B cell (primary cell): ENCODE results near the gene ANKFY1. TPM values are rescaled to one million over a fixed set of nuclear protein-coding genes. Genes with fewer than 3 reads are reported as not detected.

Experiments
- ATAC-seq: fragments of 200-7000 bp; cut with Tn5 transposase; one replicate; pipeline ENCODE4 v1.10.0; 2021; ENCODE audit warnings: low read depth, mild to moderate bottlenecking, moderate number of reproducible peaks, moderate library complexity
- CTCF ChIA-PET: fragments of 350-600 bp; sonication (Branson Sonifier 250); formaldehyde crosslinking; loops from one replicate; lab custom pipeline; 2021; ENCODE audit warnings: antibody characterized with exemption, inconsistent platforms; lab: Charles Lee
- POLR2A ChIA-PET: fragments of 350-600 bp; sonication (Branson Sonifier 250); formaldehyde crosslinking; loops from one replicate; lab custom pipeline; 2021; ENCODE audit warnings: antibody characterized with exemption; lab: Charles Lee
- DNase-seq: peaks from one replicate; pipeline ENCODE4 v3.0.0; 2013
- H2AFZ ChIP-seq: 2 replicates; pipeline ENCODE4 v1.6.1; 2012; ENCODE audit warnings: mild to moderate bottlenecking, low read depth, low read length; ENCODE audit not compliant: insufficient read depth, poor library complexity, severe bottlenecking
- H3K27ac ChIP-seq, 2 donors: 1 replicate in 1 of 2; 2 replicates in 1 of 2; pipeline ENCODE4 v1.5.1; 2012 to 2013; ENCODE audit warnings: low read length in 2 of 2, mild to moderate bottlenecking in 2 of 2, moderate library complexity in 1 of 2
- H3K27me3 ChIP-seq, 4 experiments: fragments of 200-600 bp in 1 of 4; sonication (generic) in 1 of 4; replicated peaks in 1 of 4; 1 replicate in 2 of 4; 2 replicates in 2 of 4; pipeline versions ENCODE4 v1.6.1 to v1.7.0; 2013 to 2016; ENCODE audit warnings: low read length in 3 of 4, mild to moderate bottlenecking in 2 of 4, mixed read lengths in 1 of 4, moderate library complexity in 1 of 4; ENCODE audit not compliant: insufficient read depth in 4 of 4, control insufficient read depth in 3 of 4; ENCODE audit errors: control extremely low read depth in 1 of 4
- H3K36me3 ChIP-seq, 2 experiments: replicated peaks in 1 of 2; 1 replicate in 1 of 2; 2 replicates in 1 of 2; pipeline versions ENCODE4 v1.6.1 to v1.7.1; 2013; ENCODE audit warnings: low read length in 1 of 2; ENCODE audit not compliant: insufficient read depth in 2 of 2, control insufficient read depth in 1 of 2; ENCODE audit errors: control extremely low read depth in 1 of 2, extremely low read depth in 1 of 2
- H3K4me1 ChIP-seq, 2 donors: fragments of 200-600 bp in 1 of 2; sonication (generic) in 1 of 2; 1 replicate in 1 of 2; 2 replicates in 1 of 2; pipeline versions ENCODE4 v1.5.1 to v1.6.1; 2013 to 2017; ENCODE audit warnings: low read length in 2 of 2; ENCODE audit not compliant: control insufficient read depth in 2 of 2, insufficient read depth in 2 of 2
- H3K4me2 ChIP-seq: replicated peaks from 2 replicates; pipeline ENCODE3; 2012; ENCODE audit warnings: mild to moderate bottlenecking, low read depth, low read length; ENCODE audit not compliant: poor library complexity, severe bottlenecking
- H3K4me3 ChIP-seq, 5 experiments: fragments of 200-600 bp in 1 of 5; sonication (generic) in 1 of 5; 1 replicate in 3 of 5; 2 replicates in 2 of 5; pipeline versions ENCODE4 v1.5.1 to v1.7.0; 2011 to 2016; ENCODE audit warnings: low read length in 4 of 5, mild to moderate bottlenecking in 4 of 5, low read depth in 2 of 5, control low read depth in 1 of 5, moderate library complexity in 1 of 5; ENCODE audit not compliant: insufficient read depth in 1 of 5; ENCODE audit errors: control extremely low read depth in 1 of 5, extremely low read depth in 1 of 5
- H3K79me2 ChIP-seq: fragments of 200-600 bp; sonication (generic); one replicate; pipeline ENCODE4 v1.6.0; 2016; ENCODE audit warnings: low read length; ENCODE audit not compliant: control insufficient read depth, insufficient read depth
- H3K9ac ChIP-seq: fragments of 200-600 bp; sonication (generic); 2 replicates; pipeline ENCODE4 v1.6.1; 2017; ENCODE audit warnings: mild to moderate bottlenecking, low read length, moderate library complexity
- H3K9me3 ChIP-seq, 3 donors: one replicate each; pipeline versions ENCODE4 v1.6.1 to v1.7.1; 2013; ENCODE audit warnings: low read length in 2 of 3; ENCODE audit not compliant: control insufficient read depth in 2 of 3, insufficient read depth in 1 of 3; ENCODE audit errors: control extremely low read depth in 1 of 3
- H4K20me1 ChIP-seq: 2 replicates; pipeline ENCODE4 v1.6.0; 2012; ENCODE audit warnings: mild to moderate bottlenecking, low read length; ENCODE audit not compliant: insufficient read depth, control insufficient read depth, poor library complexity, severe bottlenecking
- H3K27ac Mint-ChIP-seq: one replicate; pipeline ENCODE4 v1.8.0; 2021; ENCODE audit warnings: mixed read lengths
- H3K27me3 Mint-ChIP-seq: one replicate; pipeline ENCODE4 v1.8.0; 2021; ENCODE audit warnings: mixed read lengths
- H3K4me1 Mint-ChIP-seq: one replicate; pipeline ENCODE4 v1.8.0; 2021; ENCODE audit warnings: mixed read lengths
- H3K4me3 Mint-ChIP-seq: one replicate; pipeline ENCODE4 v1.8.0; 2021; ENCODE audit warnings: mixed read lengths
- H3K9me3 Mint-ChIP-seq: one replicate; pipeline ENCODE4 v1.8.0; 2022; ENCODE audit warnings: mixed read lengths; ENCODE audit not compliant: insufficient read depth
- CTCF ChIP-seq: fragments of 200-600 bp; IDR thresholded peaks from one replicate; pipeline ENCODE4 v1.8.0; 2022; ENCODE audit warnings: antibody characterized with exemption, mild to moderate bottlenecking
- EZH2 ChIP-seq: IDR thresholded peaks from 2 replicates; pipeline ENCODE4 v1.6.1; 2012; ENCODE audit warnings: borderline replicate concordance, low read depth, mild to moderate bottlenecking, moderate library complexity, low read length; ENCODE audit not compliant: insufficient read depth, poor library complexity, severe bottlenecking
- WGBS: methylation state at CpG from one replicate; pipeline ENCODE4 v1.1.5; 2013; ENCODE audit warnings: missing lambda C conversion rate; ENCODE audit not compliant: insufficient coverage; 5-methylcytosine and 5-hydroxymethylcytosine counted together
- intact Hi-C: fragments of 100-400 bp; cut with micrococcal nuclease; formaldehyde crosslinking; loops from one replicate; pipeline ENCODE4 v1.10.0; 2022
- polyA plus RNA-seq: library from polyadenylated mRNA; depleted of rRNA; stranded (reverse); fragments of >200 nt; gene quantifications from 2 replicates; pipeline ENCODE4 v1.2.3, GENCODE V29; 2012
- total RNA-seq, 2 donors: library from RNA; stranded (reverse); fragments of 120-200 nt in 1 of 2; gene quantifications; 1 replicate in 1 of 2; 2 replicates in 1 of 2; pipeline versions ENCODE4 v1.2.3 to v1.2.4, GENCODE V29; 2013 to 2022

ANKFY1 gene
- total and polyA plus RNA-seq, 2 donors (not counting 1 experiment from before 2014, with no cell fraction given), result 23.1 to 63.9 TPM

GRCh38 chr17:4155980-4156620, 107.7 kb downstream of the ANKFY1 start:
- Mint-ChIP-seq H3K4me3 (no peak overlapping the region), H3K27ac (no peak overlapping the region), H3K4me1 (no peaks in the 10 kb centered on the region), H3K9me3 (no peaks in the 10 kb centered on the region), H3K27me3 (no peaks in the 10 kb centered on the region)
- no peak overlapping the region for H3K27ac ChIP-seq
- WGBS, result 91% methylated on average over 10 of the region's 10 CpGs
- no peaks in the 10 kb centered on the region for H3K27me3 ChIP-seq
- ChIA-PET CTCF (interaction anchor here (1.2 kb wide), 1 partner anchor 12 kb away, joined by 3 read pairs; no protein-coding TSS in a partner anchor), POLR2A (no interaction called here)
- H3K4me3 ChIP-seq, result no peak overlapping the region
- no peaks in the 10 kb centered on the region for H3K9me3 ChIP-seq
- peaks cover 2 to 23% of the 10 kb centered on the region in 2 experiments for H3K36me3 ChIP-seq
- no peak for TF ChIP-seq CTCF
- no peak for TF ChIP-seq EZH2
- no peak overlapping the region for H3K4me2 ChIP-seq
- no peaks in the 10 kb centered on the region for H3K79me2 ChIP-seq
- no peak for DNase-seq
- H3K4me1 ChIP-seq, result no peaks in the 10 kb centered on the region
- ATAC-seq, result no peak
- H3K9ac ChIP-seq, result no peak overlapping the region
- no peaks in the 10 kb centered on the region for H4K20me1 ChIP-seq
- H2AFZ ChIP-seq, result no peak overlapping the region
- intact Hi-C loops, result no loop called here

- no peak overlapping the region for H3K27ac Mint-ChIP-seq
- H3K4me2 ChIP-seq, result no peak overlapping the region
- H3K36me3 ChIP-seq, result peaks cover 3 to 19% of the 10 kb centered on the region in 2 experiments
- H3K9ac ChIP-seq, result no peak overlapping the region
- no peaks in the 10 kb centered on the region for H3K9me3 ChIP-seq
- ChIA-PET CTCF (no interaction called here), POLR2A (interaction anchor here (0.8 kb wide), 1 partner anchor 11 kb away, joined by 6 read pairs; the partner anchor contains the start of gene CYB5D2)
- intact Hi-C loops, result no loop called here
- TF ChIP-seq EZH2 (no peak), CTCF (no peak)
- no CpG with 5 or more reads among the region's 3 CpGs for WGBS
- no peak for DNase-seq
- H3K27me3 ChIP-seq, result no peaks in the 10 kb centered on the region
- H3K4me3 ChIP-seq, result no peak overlapping the region
- no peak overlapping the region for H3K4me3 Mint-ChIP-seq
- H3K27ac ChIP-seq, result no peak overlapping the region
- no peak for ATAC-seq
- H3K79me2 ChIP-seq, result peaks cover 3% of the 10 kb centered on the region
- no peaks in the 10 kb centered on the region for H3K9me3 Mint-ChIP-seq
- H3K4me1 ChIP-seq, result no peaks in the 10 kb centered on the region
- no peak overlapping the region for H2AFZ ChIP-seq
- no peaks in the 10 kb centered on the region for H3K27me3 Mint-ChIP-seq
- H3K4me1 Mint-ChIP-seq, result no peaks in the 10 kb centered on the region
- H4K20me1 ChIP-seq, result no peaks in the 10 kb centered on the region
Observed at GRCh38 chr17:4154201-4154600, 109.6 kb downstream of the ANKFY1 start.
